Central memory CD8-positive, alpha-beta T cell (primary cell): ENCODE measurements around the gene FAM240B.

Source experiments
- ATAC-seq: fragments of 150-1000 bp; cut with Tn5 transposase; replicated peaks from 2 replicates; pipeline ENCODE4 v1.10.0; 2022; ENCODE audit warnings: mild to moderate bottlenecking, moderate FRiP score, moderate number of reproducible peaks; ENCODE audit not compliant: poor library complexity, severe bottlenecking; ENCODE audit errors: extremely low read depth
- DNase-seq, 2 donors: peaks; one replicate each; pipeline ENCODE4 v3.0.0; 2021; ENCODE audit warnings: low spot score in 2 of 2
- H3K27ac Mint-ChIP-seq: one replicate; pipeline ENCODE4 v1.8.0; 2022; ENCODE audit warnings: low read depth, mild to moderate bottlenecking, moderate library complexity, mixed read lengths
- H3K27me3 Mint-ChIP-seq: one replicate; pipeline ENCODE4 v1.8.0; 2022; ENCODE audit warnings: mixed read lengths
- H3K36me3 Mint-ChIP-seq: one replicate; pipeline ENCODE4 v1.8.0; 2022; ENCODE audit warnings: mild to moderate bottlenecking, moderate library complexity, mixed read lengths; ENCODE audit not compliant: insufficient read depth
- H3K4me1 Mint-ChIP-seq: one replicate; pipeline ENCODE4 v1.8.0; 2022; ENCODE audit warnings: mixed read lengths
- H3K4me3 Mint-ChIP-seq: one replicate; pipeline ENCODE4 v1.8.0; 2022; ENCODE audit warnings: mild to moderate bottlenecking, moderate library complexity, mixed read lengths
- H3K9me3 Mint-ChIP-seq: one replicate; pipeline ENCODE4 v1.8.0; 2022; ENCODE audit warnings: mixed read lengths

The FAM240B gene

DNA sequence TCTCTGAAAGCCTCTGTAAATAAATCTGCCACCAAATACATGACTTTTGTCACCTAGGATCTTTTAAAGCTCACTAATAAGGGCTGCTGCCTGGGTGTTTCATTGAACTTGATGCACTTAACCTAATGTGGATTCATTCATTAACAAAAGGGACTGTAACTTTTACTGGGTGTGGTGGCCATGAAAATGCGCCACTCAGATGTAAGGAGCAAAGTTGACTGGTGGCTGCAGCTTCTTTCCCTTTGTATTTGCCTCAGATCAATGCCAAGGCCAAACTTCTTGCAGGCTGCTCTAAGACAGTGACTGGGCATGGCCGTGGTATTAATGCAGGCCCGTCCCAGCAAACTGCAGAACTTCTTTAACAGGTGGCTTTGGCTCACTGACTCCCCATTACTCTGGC is 22.9 kb downstream of the FAM240B start:
- Mint-ChIP-seq H3K4me3 (no peak overlapping the region), H3K4me1 (no peaks in the 10 kb centered on the region), H3K9me3 (no peaks in the 10 kb centered on the region), H3K27ac (no peak overlapping the region), H3K36me3 (no peaks in the 10 kb centered on the region), H3K27me3 (peaks cover 24% of the 10 kb centered on the region)
- no peak for DNase-seq
- ATAC-seq, result no peak

DNA sequence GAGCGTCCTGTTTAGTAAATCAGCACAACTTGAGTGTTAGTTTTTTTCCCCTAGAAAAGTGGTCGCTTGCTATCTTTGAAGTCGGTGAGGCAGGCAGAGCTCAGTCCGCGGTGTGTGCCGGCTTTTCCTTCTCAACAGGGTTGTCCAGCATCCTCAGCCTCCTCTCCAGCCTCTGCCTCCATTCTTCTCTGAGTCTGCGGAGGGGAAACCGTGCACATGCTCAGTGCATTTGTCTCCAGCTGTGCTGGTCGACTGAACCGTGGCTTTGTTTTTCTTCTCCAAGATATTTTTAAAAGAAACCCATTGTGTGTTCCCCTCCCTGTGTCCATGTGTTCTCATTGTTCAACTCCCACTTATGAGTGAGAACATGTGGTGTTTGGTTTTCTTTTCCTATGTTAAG is 25.3 kb downstream of the FAM240B start:
- no peaks in the 10 kb centered on the region for H3K9me3 Mint-ChIP-seq
- H3K4me3 Mint-ChIP-seq, result no peak overlapping the region
- H3K27ac Mint-ChIP-seq, result no peak overlapping the region
- H3K36me3 Mint-ChIP-seq, result no peaks in the 10 kb centered on the region
- no peak for ATAC-seq
- peaks cover 34% of the 10 kb centered on the region for H3K27me3 Mint-ChIP-seq
- no peak for DNase-seq
- no peaks in the 10 kb centered on the region for H3K4me1 Mint-ChIP-seq

DNA sequence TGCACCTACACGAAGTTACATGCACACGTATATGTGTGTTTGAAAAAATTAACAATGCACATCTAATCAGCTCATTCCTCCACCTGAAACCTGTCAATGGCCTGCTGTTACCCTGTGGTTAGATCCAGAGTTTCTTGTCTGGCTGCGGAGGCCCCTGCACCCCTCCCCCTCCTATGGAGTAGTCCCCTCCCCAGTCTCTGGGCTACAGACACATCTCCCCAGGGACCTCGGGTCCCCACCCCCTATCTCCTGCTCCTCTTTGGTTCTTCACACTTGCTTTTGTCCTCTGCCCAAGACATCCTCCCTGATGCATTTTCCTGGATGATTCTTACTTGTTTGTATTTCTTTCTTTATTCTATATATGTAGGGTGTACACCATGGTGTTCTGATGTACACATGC is 27.2 kb downstream of the FAM240B start:
- no peak overlapping the region for H3K27ac Mint-ChIP-seq

DNA sequence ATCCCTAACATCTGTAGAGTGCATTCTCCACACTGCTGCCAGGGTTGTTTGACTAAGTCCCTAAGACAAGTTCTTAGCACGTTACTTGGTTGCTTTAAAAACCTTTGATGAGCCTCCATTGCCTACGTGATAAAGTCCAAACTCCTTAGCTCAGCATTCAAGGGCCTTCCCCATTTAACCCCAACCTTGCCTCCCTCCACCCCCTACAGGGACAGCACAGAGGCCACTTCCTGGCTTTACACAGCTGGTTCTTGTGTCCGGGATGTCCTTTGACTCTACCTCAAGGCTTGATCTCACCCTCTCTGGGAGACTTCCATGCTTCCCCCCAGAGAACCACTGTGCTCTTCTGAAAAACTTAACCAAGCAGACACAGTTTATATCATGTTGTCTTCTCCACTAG is 29.4 kb downstream of the FAM240B start:
- no peak overlapping the region for H3K4me3 Mint-ChIP-seq
- H3K27me3 Mint-ChIP-seq, result peaks cover 65% of the 10 kb centered on the region
- H3K36me3 Mint-ChIP-seq, result no peaks in the 10 kb centered on the region
- no peaks in the 10 kb centered on the region for H3K9me3 Mint-ChIP-seq
- H3K4me1 Mint-ChIP-seq, result no peaks in the 10 kb centered on the region
- no peak overlapping the region for H3K27ac Mint-ChIP-seq
- ATAC-seq (no peak), DNase-seq (no peak)

More for the DNA sequence above, 27.2 kb downstream of the FAM240B start:
- H3K4me1 Mint-ChIP-seq, result no peaks in the 10 kb centered on the region
- peaks cover 44% of the 10 kb centered on the region for H3K27me3 Mint-ChIP-seq
- no peak for ATAC-seq
- no peaks in the 10 kb centered on the region for H3K9me3 Mint-ChIP-seq
- H3K4me3 Mint-ChIP-seq, result no peak overlapping the region
- DNase-seq, result no peak
- no peaks in the 10 kb centered on the region for H3K36me3 Mint-ChIP-seq

DNA sequence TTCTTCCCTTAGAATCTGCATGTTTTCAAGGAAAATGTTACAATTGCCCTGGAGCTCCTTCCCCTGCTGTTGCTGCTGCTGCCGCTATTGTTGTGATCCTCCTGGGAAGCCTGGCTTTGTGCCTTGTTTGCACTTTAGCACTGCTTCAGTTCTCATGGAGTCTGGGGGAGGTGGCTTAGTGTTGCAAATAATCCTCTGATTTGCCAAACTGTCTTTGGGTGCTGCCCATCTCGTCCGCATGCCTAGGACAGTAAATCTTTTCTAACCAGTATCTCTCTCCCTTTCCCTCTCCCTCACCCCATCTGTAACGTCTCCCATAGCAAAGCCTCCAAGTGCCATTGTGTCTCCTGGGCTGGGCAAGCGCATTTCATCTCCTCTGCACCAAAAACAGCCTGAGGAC is 30.3 kb downstream of the FAM240B start:
- DNase-seq (no peak), ATAC-seq (no peak)
- Mint-ChIP-seq H3K27me3 (peaks cover 74% of the 10 kb centered on the region), H3K4me1 (no peaks in the 10 kb centered on the region), H3K27ac (no peak overlapping the region), H3K36me3 (no peaks in the 10 kb centered on the region), H3K9me3 (no peaks in the 10 kb centered on the region), H3K4me3 (no peak overlapping the region)

DNA sequence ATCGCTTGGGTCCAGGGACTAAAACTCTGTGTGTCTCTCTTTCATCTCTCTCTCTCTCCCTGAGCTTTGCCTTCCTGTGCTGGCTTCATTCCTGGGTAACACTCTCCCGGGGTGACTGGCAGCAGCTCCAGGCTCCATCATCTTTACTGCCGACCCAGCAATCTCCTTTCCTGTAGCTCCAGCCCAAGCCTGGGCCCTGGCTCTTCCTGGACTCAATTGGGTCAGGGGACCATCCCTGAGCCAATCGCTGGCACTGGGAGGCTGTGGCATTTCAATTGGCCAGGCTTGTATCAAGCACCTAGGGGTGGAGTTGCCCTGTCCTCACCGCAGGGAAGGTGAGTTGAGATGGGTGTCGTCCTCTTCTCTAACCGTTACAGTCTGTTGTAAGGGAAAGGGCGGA is 31.9 kb downstream of the FAM240B start:
- Mint-ChIP-seq H3K9me3 (no peaks in the 10 kb centered on the region), H3K27ac (no peak overlapping the region), H3K36me3 (no peaks in the 10 kb centered on the region), H3K27me3 (peaks cover 73% of the 10 kb centered on the region), H3K4me3 (no peak overlapping the region), H3K4me1 (no peaks in the 10 kb centered on the region)
- DNase-seq (no peak), ATAC-seq (no peak)

DNA sequence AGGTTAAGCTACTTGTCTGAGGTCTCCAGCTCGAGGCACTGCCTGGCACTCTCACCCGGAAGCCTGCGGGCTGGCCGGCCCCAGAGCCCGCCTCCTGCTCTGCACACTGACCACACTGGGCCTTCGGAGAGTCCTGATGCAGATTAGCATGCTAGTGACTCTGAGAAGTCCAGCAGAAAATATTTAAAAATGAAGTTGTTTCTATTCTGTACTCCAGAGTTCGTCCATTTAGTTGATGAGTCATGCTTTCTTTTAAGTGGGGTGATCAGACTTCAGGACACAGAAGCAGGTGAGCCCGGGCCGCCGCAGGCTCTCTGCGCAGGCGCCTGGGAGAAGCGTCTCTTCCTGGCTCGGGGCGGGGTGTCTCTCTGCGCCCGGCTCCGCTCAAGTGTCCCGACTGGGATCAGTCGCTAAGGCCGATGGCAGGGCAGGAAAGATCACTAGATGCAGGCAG is 32.5 kb downstream of the FAM240B start:
- H3K27me3 Mint-ChIP-seq, result peaks cover 69% of the 10 kb centered on the region
- no peaks in the 10 kb centered on the region for H3K36me3 Mint-ChIP-seq
- ATAC-seq (no peak), DNase-seq (no peak)
- no peaks in the 10 kb centered on the region for H3K9me3 Mint-ChIP-seq
- H3K4me1 Mint-ChIP-seq, result no peaks in the 10 kb centered on the region
- peak overlapping the region; percentile 16 for H3K4me3 Mint-ChIP-seq
- no peak overlapping the region for H3K27ac Mint-ChIP-seq

DNA sequence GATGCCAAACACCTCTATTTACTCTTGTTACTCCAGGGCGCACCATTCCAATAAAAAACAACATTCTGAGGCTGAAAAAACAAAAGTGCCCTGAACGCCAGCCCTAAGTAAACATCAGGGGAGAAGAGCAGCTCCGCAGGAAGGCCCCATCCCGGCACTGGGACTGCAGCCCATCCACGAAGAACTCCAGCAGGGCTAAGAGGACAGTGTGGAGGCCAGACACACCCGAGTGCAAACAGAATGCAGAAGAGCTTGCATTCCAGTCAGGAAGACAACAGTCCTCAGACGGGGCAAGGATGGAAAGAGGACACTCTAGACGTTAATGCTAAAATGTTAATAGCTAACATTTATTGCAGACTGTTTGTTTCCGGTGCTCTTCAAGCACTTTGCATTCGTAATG is 33.0 kb downstream of the FAM240B start:
- peaks cover 69% of the 10 kb centered on the region for H3K27me3 Mint-ChIP-seq
- DNase-seq (no peak), ATAC-seq (no peak)
- no peak overlapping the region for H3K27ac Mint-ChIP-seq
- H3K36me3 Mint-ChIP-seq, result no peaks in the 10 kb centered on the region
- no peaks in the 10 kb centered on the region for H3K9me3 Mint-ChIP-seq
- no peaks in the 10 kb centered on the region for H3K4me1 Mint-ChIP-seq
- H3K4me3 Mint-ChIP-seq, result peak overlapping the region; percentile 16

DNA sequence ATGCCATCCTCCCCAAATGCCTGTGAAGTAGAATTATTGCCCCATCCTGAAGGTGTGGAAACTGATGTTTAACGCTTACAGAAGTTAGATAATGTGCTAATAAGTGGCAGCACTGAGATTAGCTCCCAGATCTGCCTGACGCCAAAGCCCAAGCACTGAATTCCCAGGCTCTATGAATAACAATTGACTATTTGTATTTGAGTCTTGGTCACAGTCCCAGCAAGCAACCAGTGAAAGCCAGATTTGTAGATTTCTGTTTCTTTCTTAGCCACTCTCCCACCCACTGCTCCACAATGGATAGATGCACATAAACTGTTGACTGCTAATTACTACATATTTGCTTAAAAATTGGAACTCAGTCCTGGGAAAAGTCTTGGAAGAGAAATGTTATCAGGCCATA is 34.4 kb downstream of the FAM240B start:
- no peak for DNase-seq
- H3K27ac Mint-ChIP-seq, result no peak overlapping the region
- no peaks in the 10 kb centered on the region for H3K36me3 Mint-ChIP-seq
- no peak overlapping the region for H3K4me3 Mint-ChIP-seq
- ATAC-seq, result no peak
- no peaks in the 10 kb centered on the region for H3K9me3 Mint-ChIP-seq
- peaks cover 57% of the 10 kb centered on the region for H3K27me3 Mint-ChIP-seq
- H3K4me1 Mint-ChIP-seq, result no peaks in the 10 kb centered on the region

DNA sequence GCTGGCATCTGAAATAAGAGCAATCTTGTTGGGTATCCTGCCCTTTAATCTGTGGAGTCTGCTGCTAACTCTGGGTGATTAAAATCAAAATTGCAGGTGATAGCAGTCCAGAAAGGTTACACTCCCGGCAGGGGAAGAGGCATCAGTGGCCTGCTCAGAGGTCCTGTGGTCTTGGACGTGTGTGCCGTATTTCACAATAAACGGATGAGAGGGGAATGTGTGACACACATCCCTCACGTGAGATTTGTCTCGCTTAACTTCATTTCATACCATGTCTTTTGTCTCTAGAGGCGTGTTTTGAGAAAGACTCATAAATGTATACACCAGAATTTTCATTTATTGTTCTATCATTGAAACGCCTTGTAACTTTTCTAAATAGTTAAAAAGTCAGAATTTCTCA is 36.6 kb downstream of the FAM240B start:
- H3K4me1 Mint-ChIP-seq, result no peaks in the 10 kb centered on the region
- H3K4me3 Mint-ChIP-seq, result no peak overlapping the region
- DNase-seq, result no peak
- no peaks in the 10 kb centered on the region for H3K36me3 Mint-ChIP-seq
- H3K9me3 Mint-ChIP-seq, result no peaks in the 10 kb centered on the region
- no peak for ATAC-seq
- no peak overlapping the region for H3K27ac Mint-ChIP-seq
- peaks cover 45% of the 10 kb centered on the region for H3K27me3 Mint-ChIP-seq

DNA sequence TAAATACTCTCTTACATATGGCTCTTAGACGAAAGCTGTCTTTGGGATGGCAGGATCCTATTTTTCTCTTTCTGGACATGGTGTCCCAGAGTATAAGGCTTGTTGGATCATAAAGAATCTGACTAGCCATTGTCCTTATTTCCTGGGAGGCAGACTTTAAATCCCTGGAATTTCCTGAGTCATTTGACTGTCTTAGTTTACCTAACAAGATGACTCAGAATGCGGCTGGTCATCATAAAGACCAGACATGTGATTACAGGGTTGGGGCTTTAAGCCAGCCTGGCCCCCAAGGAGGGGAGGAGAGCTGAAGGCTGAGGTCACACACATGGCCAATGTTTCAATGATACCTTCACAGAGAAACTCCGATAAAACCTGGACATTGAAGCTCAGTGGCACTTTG is 37.2 kb downstream of the FAM240B start:
- DNase-seq, result no peak
- no peak overlapping the region for H3K4me3 Mint-ChIP-seq
- H3K9me3 Mint-ChIP-seq, result no peaks in the 10 kb centered on the region

DNA sequence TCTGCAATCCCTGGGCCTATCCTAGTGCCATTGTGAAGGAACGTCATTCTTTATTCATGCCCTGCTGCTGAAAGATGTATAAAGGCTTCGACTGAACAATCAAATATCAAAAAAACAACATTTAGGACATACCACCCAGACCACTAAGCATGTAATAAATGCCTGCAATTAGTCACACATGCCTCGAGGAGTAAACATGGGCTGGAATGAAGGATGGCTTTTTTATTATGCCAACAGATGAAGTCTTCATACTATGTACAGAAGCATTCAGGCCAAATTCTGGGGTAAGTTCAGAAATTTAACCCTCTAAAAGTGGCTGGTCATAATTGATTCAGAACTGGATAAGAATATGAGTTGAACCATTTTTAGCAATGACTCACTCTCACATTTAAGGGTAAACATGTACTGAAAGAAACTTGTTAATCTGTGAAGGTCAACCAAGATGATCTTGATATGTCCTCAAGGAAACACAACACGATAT is 38.1 kb downstream of the FAM240B start:
- ATAC-seq (no peak), DNase-seq (no peak)
- no peak overlapping the region for H3K27ac Mint-ChIP-seq
- peaks cover 42% of the 10 kb centered on the region for H3K27me3 Mint-ChIP-seq
- H3K9me3 Mint-ChIP-seq, result no peaks in the 10 kb centered on the region
- H3K4me3 Mint-ChIP-seq, result no peak overlapping the region
- no peaks in the 10 kb centered on the region for H3K36me3 Mint-ChIP-seq
- H3K4me1 Mint-ChIP-seq, result no peaks in the 10 kb centered on the region

More for the DNA sequence above, 37.2 kb downstream of the FAM240B start:
- Mint-ChIP-seq H3K27me3 (peaks cover 42% of the 10 kb centered on the region), H3K27ac (no peak overlapping the region), H3K36me3 (no peaks in the 10 kb centered on the region), H3K4me1 (no peaks in the 10 kb centered on the region)
- no peak for ATAC-seq

DNA sequence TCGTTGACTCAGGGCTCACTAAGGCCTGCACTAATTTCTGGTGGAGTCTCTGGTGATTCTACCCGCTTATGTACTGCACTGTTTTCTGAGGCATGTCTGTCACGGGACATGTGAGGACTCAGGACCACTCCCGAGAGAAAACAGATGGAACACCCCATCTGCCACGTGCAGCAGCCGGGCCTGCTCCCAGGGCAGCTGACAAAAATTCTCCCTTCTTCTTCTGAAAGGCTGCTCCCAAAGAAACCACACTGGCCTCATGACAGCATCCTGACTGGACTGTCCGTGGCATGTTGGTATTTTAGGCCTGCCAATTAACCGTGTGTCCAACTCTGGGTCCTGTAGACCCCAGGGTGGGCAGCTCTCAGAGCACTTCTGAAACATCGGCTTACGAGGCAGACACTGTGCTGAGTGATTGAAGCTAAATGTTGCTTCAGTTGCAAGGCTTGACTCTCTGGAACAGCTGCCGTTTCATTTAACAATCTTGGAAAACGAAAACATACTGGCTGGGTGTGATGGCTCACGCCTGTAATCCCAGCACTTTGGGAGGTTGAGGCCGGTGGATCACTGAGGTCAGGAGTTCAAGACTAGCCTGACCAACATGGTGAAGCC is 39.0 kb downstream of the FAM240B start:
- DNase-seq (no peak), ATAC-seq (no peak)
- Mint-ChIP-seq H3K36me3 (no peaks in the 10 kb centered on the region), H3K27me3 (peaks cover 34% of the 10 kb centered on the region), H3K9me3 (no peaks in the 10 kb centered on the region), H3K4me1 (no peaks in the 10 kb centered on the region), H3K4me3 (no peak overlapping the region), H3K27ac (no peak overlapping the region)
